ENCODE measurements around the gene PLEKHG2.
A peak's percentile ranks its signal among the peaks of the same experiment; 100 is the strongest.

PLEKHG2 gene

GRCh38 chr19:39406656-39407409 lies 5.6 kb upstream of the PLEKHG2 start, which contains the start of gene ZFP36:
ZFP36 (plus strand) TSS chr19:39406847; CDS start chr19:39406905, 58 bp downstream.
- DNase-seq (ENCODE audit: low read depth): peak; percentile 87

GRCh38 chr19:39407410-39407659 lies 5.1 kb upstream of the PLEKHG2 start:
- DNase-seq (ENCODE audit: low read depth): no peak

GRCh38 chr19:39407660-39408391 lies 4.6 kb upstream of the PLEKHG2 start:
- peak; percentile 54 for DNase-seq (ENCODE audit: low read depth)

- DNase-seq (ENCODE audit: low read depth): no peak
Measured at GRCh38 chr19:39408392-39409207, 3.9 kb upstream of the PLEKHG2 start.

GRCh38 chr19:39409208-39410016 lies 3.1 kb upstream of the PLEKHG2 start:
- peak; percentile 91 for DNase-seq (ENCODE audit: low read depth)

- DNase-seq (ENCODE audit: low read depth): peak; percentile 68
Measured at GRCh38 chr19:39410017-39410830, 2.2 kb upstream of the PLEKHG2 start.

- DNase-seq (ENCODE audit: low read depth): no peak
Measured at GRCh38 chr19:39410831-39411080, 1.7 kb upstream of the PLEKHG2 start.

GRCh38 chr19:39411081-39411831 lies 1.2 kb upstream of the PLEKHG2 start:
- DNase-seq (ENCODE audit: low read depth): no peak

GRCh38 chr19:39411832-39412099 lies 703 bp upstream of the PLEKHG2 start:
- DNase-seq (ENCODE audit: low read depth): peak; percentile 84

GRCh38 chr19:39412867-39413271 lies 400 bp downstream of the PLEKHG2 start:
- no peak for DNase-seq (ENCODE audit: low read depth)

- no peak for DNase-seq (ENCODE audit: low read depth)
Measured at GRCh38 chr19:39413272-39413910, 922 bp downstream of the PLEKHG2 start.

- no peak for DNase-seq (ENCODE audit: low read depth)
Measured at GRCh38 chr19:39413911-39414608, 1.6 kb downstream of the PLEKHG2 start.

- DNase-seq (ENCODE audit: low read depth): no peak
Measured at GRCh38 chr19:39415111-39416046, 2.9 kb downstream of the PLEKHG2 start.

GRCh38 chr19:39416152-39417120 lies 4.0 kb downstream of the PLEKHG2 start:
- no peak for DNase-seq (ENCODE audit: low read depth)

GRCh38 chr19:39417463-39418181 lies 5.2 kb downstream of the PLEKHG2 start:
- DNase-seq (ENCODE audit: low read depth): no peak

GRCh38 chr19:39419003-39419402 lies 6.5 kb downstream of the PLEKHG2 start:
- no peak for DNase-seq (ENCODE audit: low read depth)

- DNase-seq (ENCODE audit: low read depth): no peak
Measured at GRCh38 chr19:39420769-39421168, 8.3 kb downstream of the PLEKHG2 start.

Data from stimulated activated CD8-positive, alpha-beta memory T cell treated with anti-CD3 and anti-CD28 coated beads, Interleukin-12 subunit alpha, Interleukin-12 subunit beta, amount 100 ng/mL, for 1 hour (primary cell).